ENCODE results near the gene AMIGO1.

DNA sequence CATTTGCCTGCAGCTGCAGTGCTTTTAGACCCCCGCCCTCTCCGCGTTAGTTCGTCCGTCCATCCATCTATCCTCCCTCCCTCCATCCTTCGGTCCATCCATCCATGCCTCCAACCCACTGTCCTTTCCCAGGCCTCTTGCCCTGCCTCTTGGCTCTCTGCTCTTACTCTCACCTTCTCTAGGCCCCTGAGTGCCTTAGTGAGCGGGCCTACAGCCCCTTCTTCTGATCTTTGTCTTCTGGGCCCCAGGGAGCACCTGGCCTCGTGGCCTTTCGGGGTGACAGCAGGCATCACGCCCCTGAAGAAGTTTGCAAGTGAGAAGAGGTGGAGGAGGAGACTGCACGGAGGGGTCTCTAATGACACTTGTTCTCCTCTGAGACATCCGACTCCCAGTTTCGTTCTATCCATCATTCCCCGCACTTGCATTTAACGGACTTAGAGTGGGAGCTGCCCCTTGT lies 25.0 kb downstream of the AMIGO1 start:
- no peak for TF ChIP-seq POLR2AphosphoS5 (IDR thresholded peaks at IDR 0.05)
- TF ChIP-seq, protein P1, sequence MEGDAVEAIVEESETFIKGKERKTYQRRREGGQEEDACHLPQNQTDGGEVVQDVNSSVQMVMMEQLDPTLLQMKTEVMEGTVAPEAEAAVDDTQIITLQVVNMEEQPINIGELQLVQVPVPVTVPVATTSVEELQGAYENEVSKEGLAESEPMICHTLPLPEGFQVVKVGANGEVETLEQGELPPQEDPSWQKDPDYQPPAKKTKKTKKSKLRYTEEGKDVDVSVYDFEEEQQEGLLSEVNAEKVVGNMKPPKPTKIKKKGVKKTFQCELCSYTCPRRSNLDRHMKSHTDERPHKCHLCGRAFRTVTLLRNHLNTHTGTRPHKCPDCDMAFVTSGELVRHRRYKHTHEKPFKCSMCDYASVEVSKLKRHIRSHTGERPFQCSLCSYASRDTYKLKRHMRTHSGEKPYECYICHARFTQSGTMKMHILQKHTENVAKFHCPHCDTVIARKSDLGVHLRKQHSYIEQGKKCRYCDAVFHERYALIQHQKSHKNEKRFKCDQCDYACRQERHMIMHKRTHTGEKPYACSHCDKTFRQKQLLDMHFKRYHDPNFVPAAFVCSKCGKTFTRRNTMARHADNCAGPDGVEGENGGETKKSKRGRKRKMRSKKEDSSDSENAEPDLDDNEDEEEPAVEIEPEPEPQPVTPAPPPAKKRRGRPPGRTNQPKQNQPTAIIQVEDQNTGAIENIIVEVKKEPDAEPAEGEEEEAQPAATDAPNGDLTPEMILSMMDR (IDR thresholded peaks at IDR 0.05) = no peak
- no peak for TF ChIP-seq POLR2A (IDR thresholded peaks at IDR 0.05)

Measured in sigmoid colon (tissue), 4 donors.